CD4-positive, CD25-positive, alpha-beta regulatory T cell (primary cell): ENCODE data around the gene LYPD8. TPM values are rescaled to one million over a fixed set of nuclear protein-coding genes. Genes with fewer than 3 reads are reported as not detected.

Source experiments
- ATAC-seq, 2 donors: fragments of 150-1000 bp; cut with Tn5 transposase; one replicate each; pipeline ENCODE4 v1.10.0; 2021; ENCODE audit warnings: low read depth in 2 of 2, moderate number of reproducible peaks in 2 of 2, moderate library complexity in 1 of 2
- DNase-seq, 3 donors: peaks; one replicate each; pipeline versions ENCODE4 v3.0.0 to v3.0.0-alpha.2; 2012 to 2022; ENCODE audit warnings: mixed read lengths in 1 of 3
- H3K27ac ChIP-seq: one replicate; pipeline ENCODE4 v1.7.0; 2013; ENCODE audit warnings: mild to moderate bottlenecking, low read length; ENCODE audit not compliant: insufficient read depth, poor library complexity, severe bottlenecking
- H3K27me3 ChIP-seq: one replicate; pipeline ENCODE4 v1.7.0; 2013; ENCODE audit warnings: low read length; ENCODE audit not compliant: control insufficient read depth, insufficient read depth
- H3K36me3 ChIP-seq: one replicate; pipeline ENCODE4 v1.7.0; 2013; ENCODE audit warnings: mild to moderate bottlenecking, low read length, moderate library complexity; ENCODE audit not compliant: control insufficient read depth, insufficient read depth
- H3K4me1 ChIP-seq: 2 replicates; pipeline ENCODE4 v1.7.0; 2013; ENCODE audit warnings: mild to moderate bottlenecking, low read length; ENCODE audit not compliant: insufficient read depth, control insufficient read depth, poor library complexity, severe bottlenecking
- H3K4me3 ChIP-seq: one replicate; pipeline ENCODE4 v1.7.0; 2013; ENCODE audit warnings: low read depth, mild to moderate bottlenecking, low read length, moderate library complexity
- H3K9me3 ChIP-seq, 2 experiments: 1 replicate in 1 of 2; 2 replicates in 1 of 2; pipeline ENCODE4 v1.7.0; 2013; ENCODE audit warnings: low read length in 2 of 2, mild to moderate bottlenecking in 1 of 2, moderate library complexity in 1 of 2; ENCODE audit not compliant: control insufficient read depth in 2 of 2
- H3K27ac Mint-ChIP-seq, 3 donors: one replicate each; pipeline ENCODE4 v1.8.0; 2020 to 2022; ENCODE audit warnings: mild to moderate bottlenecking in 3 of 3, mixed read lengths in 3 of 3, moderate library complexity in 2 of 3
- H3K27me3 Mint-ChIP-seq: one replicate; pipeline ENCODE4 v1.8.0; 2022; ENCODE audit warnings: mild to moderate bottlenecking, mixed read lengths
- H3K36me3 Mint-ChIP-seq: one replicate; pipeline ENCODE4 v1.8.0; 2020; ENCODE audit warnings: mixed read lengths
- H3K4me1 Mint-ChIP-seq, 4 donors: one replicate each; pipeline ENCODE4 v1.8.0; 2020 to 2022; ENCODE audit warnings: mixed read lengths in 4 of 4, mild to moderate bottlenecking in 1 of 4
- H3K4me3 Mint-ChIP-seq, 4 donors: one replicate each; pipeline ENCODE4 v1.8.0; 2020 to 2022; ENCODE audit warnings: mild to moderate bottlenecking in 4 of 4, mixed read lengths in 4 of 4, moderate library complexity in 3 of 4
- H3K9me3 Mint-ChIP-seq, 7 donors: one replicate each; pipeline ENCODE4 v1.8.0; 2020 to 2022; ENCODE audit warnings: mixed read lengths in 7 of 7, mild to moderate bottlenecking in 3 of 7, moderate library complexity in 2 of 7
- polyA plus RNA-seq, 4 donors: library from polyadenylated mRNA; unstranded; fragments of 300-500 nt; fragmentation: Illumina TruSeq; gene quantifications; one replicate each; pipeline ENCODE4 v1.2.3, GENCODE V29; 2021
- total RNA-seq: library from RNA; stranded (reverse); gene quantifications from one replicate; pipeline ENCODE4 v1.2.3, GENCODE V29; 2022

The LYPD8 gene
- total and polyA plus RNA-seq, 5 donors from 2014 or later, result 0.22 TPM; not detected in 4

GRCh38 chr1:248696774-248697173 is 58.8 kb downstream of the LYPD8 start:
- DNase-seq, result no peak
- Mint-ChIP-seq H3K4me1 (no peaks in the 10 kb centered on the region), H3K36me3 (no peaks in the 10 kb centered on the region), H3K9me3 (peaks cover 0 to 3% (median 0%) of the 10 kb centered on the region in 7 donors), H3K27ac (no peak overlapping the region), H3K4me3 (no peak overlapping the region), H3K27me3 (no peaks in the 10 kb centered on the region)
- Histone ChIP-seq H3K27ac (no peak overlapping the region), H3K9me3 (no peaks in the 10 kb centered on the region), H3K4me3 (no peak overlapping the region), H3K36me3 (no peaks in the 10 kb centered on the region), H3K27me3 (no peaks in the 10 kb centered on the region), H3K4me1 (no peaks in the 10 kb centered on the region)
- ATAC-seq, result no peak

DNA sequence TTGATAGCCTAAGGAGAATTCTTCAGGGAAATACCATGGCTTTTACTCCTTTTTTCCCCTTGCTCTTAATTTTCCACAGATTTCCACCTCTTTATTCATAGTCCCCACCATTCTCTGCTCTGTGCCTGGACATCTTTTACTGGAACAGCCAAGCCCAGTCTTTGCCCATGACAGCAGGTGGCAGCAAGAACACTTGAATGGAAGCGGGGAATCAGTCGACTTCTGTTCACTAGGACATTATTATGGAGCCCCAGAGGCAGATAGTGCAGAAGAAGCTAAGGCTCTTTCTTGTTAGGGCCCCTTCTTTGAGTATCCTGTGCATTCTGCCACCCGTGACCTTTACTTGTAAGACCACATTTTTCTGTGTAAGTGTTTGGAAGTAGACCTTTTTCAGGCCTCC is 59.3 kb downstream of the LYPD8 start:
- no peaks in the 10 kb centered on the region for H3K36me3 Mint-ChIP-seq
- no peaks in the 10 kb centered on the region for H3K36me3 ChIP-seq
- no peak overlapping the region for H3K27ac ChIP-seq
- peak in 1 of 3 donors; percentile 11 for DNase-seq
- no peak overlapping the region for H3K27ac Mint-ChIP-seq
- no peaks in the 10 kb centered on the region for H3K4me1 Mint-ChIP-seq
- no peaks in the 10 kb centered on the region for H3K4me1 ChIP-seq
- H3K4me3 Mint-ChIP-seq, result no peak overlapping the region
- H3K9me3 ChIP-seq, result no peaks in the 10 kb centered on the region
- H3K27me3 Mint-ChIP-seq, result no peaks in the 10 kb centered on the region
- ATAC-seq, result no peak
- H3K27me3 ChIP-seq, result no peaks in the 10 kb centered on the region
- peaks cover 0 to 3% (median 0%) of the 10 kb centered on the region in 7 donors for H3K9me3 Mint-ChIP-seq
- H3K4me3 ChIP-seq, result no peak overlapping the region

- no peak overlapping the region for H3K27ac Mint-ChIP-seq
- Histone ChIP-seq H3K4me1 (no peaks in the 10 kb centered on the region), H3K9me3 (no peaks in the 10 kb centered on the region), H3K27me3 (no peaks in the 10 kb centered on the region), H3K36me3 (no peaks in the 10 kb centered on the region), H3K27ac (no peak overlapping the region), H3K4me3 (no peak overlapping the region)
- H3K9me3 Mint-ChIP-seq, result peaks cover 0 to 4% (median 0%) of the 10 kb centered on the region in 7 donors
- DNase-seq (no peak), ATAC-seq (no peak)
- no peak overlapping the region for H3K4me3 Mint-ChIP-seq
- H3K4me1 Mint-ChIP-seq, result no peaks in the 10 kb centered on the region
- H3K27me3 Mint-ChIP-seq, result no peaks in the 10 kb centered on the region
- no peaks in the 10 kb centered on the region for H3K36me3 Mint-ChIP-seq
Measured at GRCh38 chr1:248695451-248696132, 60.0 kb downstream of the LYPD8 start.

DNA sequence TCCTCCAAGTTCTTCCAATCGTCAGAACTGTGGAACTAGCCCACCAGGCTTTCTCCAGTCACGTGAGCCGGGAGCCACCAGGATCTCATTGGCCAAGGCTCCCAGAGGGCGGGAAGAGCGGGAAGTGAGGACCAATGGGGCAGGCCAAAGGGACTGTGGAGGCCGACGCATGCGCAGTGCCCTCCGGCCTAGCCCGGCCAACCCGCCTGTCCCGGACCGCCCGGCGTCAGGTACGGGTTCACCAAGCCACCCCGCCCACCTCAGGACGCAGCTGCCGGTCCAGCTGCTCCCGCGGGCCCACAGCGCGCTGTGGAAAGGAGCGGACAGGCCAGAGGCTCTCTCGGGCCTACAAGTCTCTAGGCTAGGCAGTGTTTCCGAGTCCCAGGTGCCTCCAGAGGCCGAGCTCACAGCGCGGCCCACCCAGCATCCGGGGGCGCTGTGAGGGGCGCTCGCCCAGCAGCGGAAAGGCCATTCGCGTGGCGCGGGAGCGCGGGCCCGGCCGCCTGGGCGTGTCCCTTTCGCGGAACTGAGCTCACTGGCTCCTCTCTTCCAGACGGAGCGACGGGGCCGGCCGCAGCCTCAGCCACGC is 63.9 kb downstream of the LYPD8 start:
- no peak overlapping the region for H3K4me3 ChIP-seq
- H3K36me3 ChIP-seq, result no peaks in the 10 kb centered on the region
- no peaks in the 10 kb centered on the region for H3K4me1 ChIP-seq
- no peaks in the 10 kb centered on the region for H3K9me3 ChIP-seq
- H3K27me3 Mint-ChIP-seq, result peaks cover 4% of the 10 kb centered on the region
- H3K27ac Mint-ChIP-seq, result no peak overlapping the region
- H3K9me3 Mint-ChIP-seq, result peaks cover 0 to 11% (median 0%) of the 10 kb centered on the region in 7 donors
- no peak overlapping the region for H3K4me3 Mint-ChIP-seq
- H3K4me1 Mint-ChIP-seq, result peaks cover 0 to 3% (median 1%) of the 10 kb centered on the region in 4 donors
- DNase-seq (no peak), ATAC-seq (no peak)
- no peaks in the 10 kb centered on the region for H3K36me3 Mint-ChIP-seq
- H3K27ac ChIP-seq, result no peak overlapping the region
- H3K27me3 ChIP-seq, result no peaks in the 10 kb centered on the region

Other genes starting within 250 kb of the LYPD8 start
- not detected for gene OR2G6, start 247.7 kb downstream of the LYPD8 start, total RNA-seq
- not detected for gene OR2G6, start 247.7 kb downstream of the LYPD8 start, polyA plus RNA-seq
- gene OR2T29, start 193.0 kb downstream of the LYPD8 start, total RNA-seq, result not detected
- gene OR2T29, start 193.0 kb downstream of the LYPD8 start, polyA plus RNA-seq, result not detected
- not detected for gene OR2T34, start 181.0 kb downstream of the LYPD8 start, total RNA-seq
- gene OR2T34, start 181.0 kb downstream of the LYPD8 start, polyA plus RNA-seq, result not detected
- not detected for gene OR2T10, start 158.1 kb downstream of the LYPD8 start, total RNA-seq
- not detected for gene OR2T10, start 158.1 kb downstream of the LYPD8 start, polyA plus RNA-seq
- gene OR2T11, start 120.7 kb downstream of the LYPD8 start, total RNA-seq, result not detected
- not detected for gene OR2T11, start 120.7 kb downstream of the LYPD8 start, polyA plus RNA-seq
- not detected for gene OR2T35, start 110.5 kb downstream of the LYPD8 start, total RNA-seq
- gene OR2T35, start 110.5 kb downstream of the LYPD8 start, polyA plus RNA-seq, result not detected
- gene OR2T27, start 100.2 kb downstream of the LYPD8 start, total RNA-seq, result not detected
- gene OR2T27, start 100.2 kb downstream of the LYPD8 start, polyA plus RNA-seq, result not detected
- gene OR14I1, start 53.0 kb downstream of the LYPD8 start, total RNA-seq, result not detected
- gene OR14I1, start 53.0 kb downstream of the LYPD8 start, polyA plus RNA-seq, result not detected
- gene SH3BP5L, start 70.2 kb upstream of the LYPD8 start, total RNA-seq, result 18.3 TPM
- gene SH3BP5L, start 70.2 kb upstream of the LYPD8 start, polyA plus RNA-seq, result 1 to 10 TPM; 2.2 to 6.5 (median 4.5) TPM
- gene ZNF672, start 82.5 kb upstream of the LYPD8 start, total RNA-seq, result 39.1 TPM
- 10 to 100 TPM; 24.8 to 33.3 (median 27.5) TPM for gene ZNF672, start 82.5 kb upstream of the LYPD8 start, polyA plus RNA-seq
- gene ZNF692, start 103.3 kb upstream of the LYPD8 start, total RNA-seq, result 50.6 TPM
- 1 to 10 TPM; 6.0 to 9.8 (median 7.2) TPM for gene ZNF692, start 103.3 kb upstream of the LYPD8 start, polyA plus RNA-seq
- 3.2 TPM for gene PGBD2, start 150.5 kb upstream of the LYPD8 start, total RNA-seq
- 10 to 100 TPM in 1 of 4 donors, 1 to 10 TPM in 3; 7.2 to 10.8 (median 8.3) TPM for gene PGBD2, start 150.5 kb upstream of the LYPD8 start, polyA plus RNA-seq